Activated CD8-positive, alpha-beta T cell treated with anti-CD3 and anti-CD28 coated beads, Interleukin-2, amount 10 ng/mL, durations not matched to agents 7 days and 5 days (primary cell): ENCODE results near the gene NLGN4Y. TPM values are rescaled to one million over a fixed set of nuclear protein-coding genes. Genes with fewer than 3 reads are reported as not detected.

Experiments used
- ATAC-seq: fragments of 150-1000 bp; cut with Tn5 transposase; one replicate; pipeline ENCODE4 v1.10.0; 2021; ENCODE audit warnings: moderate library complexity
- CTCF ChIA-PET: fragments of 350-600 bp; sonication (Branson Sonifier 250); formaldehyde crosslinking; loops from one replicate; lab custom pipeline; 2021; ENCODE audit warnings: antibody characterized with exemption; lab: Charles Lee
- POLR2A ChIA-PET: fragments of 350-600 bp; sonication (Branson Sonifier 250); formaldehyde crosslinking; loops from one replicate; lab custom pipeline; 2021; ENCODE audit warnings: antibody characterized with exemption; lab: Charles Lee
- DNase-seq: peaks from one replicate; pipeline ENCODE4 v3.0.0-alpha.2; 2020
- H3K27ac Mint-ChIP-seq: one replicate; pipeline ENCODE4 v1.8.0; 2021; ENCODE audit warnings: mild to moderate bottlenecking, mixed read lengths
- H3K27me3 Mint-ChIP-seq: one replicate; pipeline ENCODE4 v1.8.0; 2021; ENCODE audit warnings: low read depth, mixed read lengths
- H3K36me3 Mint-ChIP-seq: one replicate; pipeline ENCODE4 v1.8.0; 2021; ENCODE audit warnings: low read depth, mixed read lengths
- H3K4me1 Mint-ChIP-seq: one replicate; pipeline ENCODE4 v1.8.0; 2021; ENCODE audit warnings: low read depth, mixed read lengths
- H3K4me3 Mint-ChIP-seq: one replicate; pipeline ENCODE4 v1.8.0; 2021; ENCODE audit warnings: mild to moderate bottlenecking, mixed read lengths
- H3K9me3 Mint-ChIP-seq: one replicate; pipeline ENCODE4 v1.8.0; 2022; ENCODE audit warnings: mixed read lengths; ENCODE audit not compliant: insufficient read depth
- total RNA-seq, 2 experiments: library from RNA; stranded (reverse); gene quantifications; one replicate each; pipeline ENCODE4 v1.2.3, GENCODE V29; 2021

Gene NLGN4Y
- total RNA-seq, 2 experiments from 2014 or later, result 0.05 TPM; not detected in 1

DNA sequence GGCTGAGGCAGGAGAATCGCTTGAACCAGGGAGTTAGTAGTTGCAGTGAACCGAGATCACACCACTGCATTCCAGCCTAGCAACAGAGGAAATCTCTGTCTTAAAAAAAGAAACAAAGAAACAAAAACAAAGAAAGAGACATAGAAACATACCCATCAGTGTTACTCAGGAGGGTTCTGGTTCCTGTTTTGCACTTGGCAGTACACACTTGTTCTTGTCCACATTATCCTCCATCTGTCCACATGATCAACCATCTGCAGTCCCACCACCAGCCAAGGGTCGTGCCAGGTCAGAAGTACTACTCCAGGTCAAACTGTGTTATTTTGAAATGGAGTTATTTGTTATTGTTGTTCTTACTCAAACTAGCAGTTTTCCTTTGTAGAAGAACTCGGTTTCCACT lies 62.4 kb downstream of the NLGN4Y start:
- Mint-ChIP-seq H3K9me3 (no peaks in the 10 kb centered on the region), H3K27me3 (no peaks in the 10 kb centered on the region), H3K4me3 (no peak overlapping the region), H3K27ac (no peak overlapping the region), H3K36me3 (no peaks in the 10 kb centered on the region), H3K4me1 (no peaks in the 10 kb centered on the region)
- DNase-seq (no peak), ATAC-seq (no peak)
- ChIA-PET CTCF (no interaction called here), POLR2A (no interaction called here)

DNA sequence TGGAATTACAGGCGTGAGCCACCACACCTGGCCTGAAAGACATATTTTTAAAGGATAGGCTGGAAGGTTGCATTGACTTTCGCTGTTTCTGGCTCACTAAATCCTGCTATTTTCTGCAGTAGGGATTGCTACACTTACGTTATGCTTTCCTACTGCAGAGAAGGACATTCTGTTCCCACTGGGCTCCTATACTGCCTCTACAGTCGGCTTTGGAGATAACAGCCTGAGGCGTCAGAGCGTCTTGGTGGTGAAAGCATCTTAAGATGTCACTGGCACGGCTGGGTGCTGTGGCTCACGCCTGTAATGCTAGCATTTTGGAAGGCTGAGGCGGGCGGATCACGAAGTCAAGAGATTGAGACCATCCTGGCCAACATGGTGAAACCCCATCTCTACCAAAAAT lies 77.0 kb downstream of the NLGN4Y start:
- no peaks in the 10 kb centered on the region for H3K27me3 Mint-ChIP-seq
- H3K4me3 Mint-ChIP-seq, result no peak overlapping the region
- no peak overlapping the region for H3K27ac Mint-ChIP-seq
- ATAC-seq, result no peak
- no peak for DNase-seq
- CTCF ChIA-PET, result no interaction called here
- H3K9me3 Mint-ChIP-seq, result peaks cover 3% of the 10 kb centered on the region
- H3K36me3 Mint-ChIP-seq, result no peaks in the 10 kb centered on the region
- POLR2A ChIA-PET, result no interaction called here
- no peaks in the 10 kb centered on the region for H3K4me1 Mint-ChIP-seq

DNA sequence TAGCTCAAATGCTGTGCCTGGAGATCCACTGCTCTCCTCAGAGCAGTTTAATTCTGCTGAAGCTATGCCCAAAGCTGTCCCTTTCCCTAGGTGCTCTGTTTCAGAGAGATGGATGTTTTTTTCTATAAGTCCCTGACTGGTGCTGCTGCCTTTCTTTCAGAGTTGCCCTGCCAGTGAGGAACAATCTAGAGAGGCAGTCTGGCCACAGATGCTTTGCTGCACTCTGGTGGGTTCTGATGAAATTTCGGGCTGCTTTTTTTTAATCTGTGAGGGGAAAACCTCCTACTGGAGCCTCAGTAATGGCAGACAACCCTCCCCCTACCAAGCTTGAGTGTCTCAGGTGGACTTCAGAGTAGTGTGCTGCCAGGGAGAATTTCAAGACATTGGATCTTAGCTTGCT lies 93.3 kb downstream of the NLGN4Y start:
- Mint-ChIP-seq H3K9me3 (no peaks in the 10 kb centered on the region), H3K27ac (no peak overlapping the region)
- POLR2A ChIA-PET, result no interaction called here

DNA sequence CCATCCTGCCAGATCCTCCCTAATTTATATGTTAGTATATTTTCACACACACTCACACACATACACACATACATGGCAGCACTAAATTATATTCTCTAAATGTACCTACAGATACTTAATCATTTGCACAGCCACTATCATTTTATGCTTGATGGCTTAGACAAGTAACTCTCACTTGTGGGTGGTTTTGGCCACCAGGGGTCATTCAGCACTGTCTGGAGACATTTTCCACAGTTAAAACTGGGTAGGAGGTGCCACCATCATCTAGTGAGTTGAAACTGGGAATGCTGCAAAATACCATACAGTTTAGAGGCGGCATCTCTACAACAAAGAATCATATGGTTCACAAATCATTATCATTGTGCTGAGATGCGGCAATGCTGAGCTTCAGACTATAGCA lies 94.2 kb downstream of the NLGN4Y start:
- H3K4me3 Mint-ChIP-seq, result no peak overlapping the region
- no peaks in the 10 kb centered on the region for H3K4me1 Mint-ChIP-seq
- no peak overlapping the region for H3K27ac Mint-ChIP-seq
- CTCF ChIA-PET, result no interaction called here
- POLR2A ChIA-PET, result no interaction called here
- no peaks in the 10 kb centered on the region for H3K9me3 Mint-ChIP-seq
- DNase-seq, result no peak
- no peak for ATAC-seq
- no peaks in the 10 kb centered on the region for H3K27me3 Mint-ChIP-seq
- H3K36me3 Mint-ChIP-seq, result no peaks in the 10 kb centered on the region

More for the DNA sequence above, 93.3 kb downstream of the NLGN4Y start:
- Mint-ChIP-seq H3K27me3 (no peaks in the 10 kb centered on the region), H3K4me3 (no peak overlapping the region), H3K4me1 (no peaks in the 10 kb centered on the region), H3K36me3 (no peaks in the 10 kb centered on the region)
- DNase-seq (no peak), ATAC-seq (no peak)
- CTCF ChIA-PET, result no interaction called here

DNA sequence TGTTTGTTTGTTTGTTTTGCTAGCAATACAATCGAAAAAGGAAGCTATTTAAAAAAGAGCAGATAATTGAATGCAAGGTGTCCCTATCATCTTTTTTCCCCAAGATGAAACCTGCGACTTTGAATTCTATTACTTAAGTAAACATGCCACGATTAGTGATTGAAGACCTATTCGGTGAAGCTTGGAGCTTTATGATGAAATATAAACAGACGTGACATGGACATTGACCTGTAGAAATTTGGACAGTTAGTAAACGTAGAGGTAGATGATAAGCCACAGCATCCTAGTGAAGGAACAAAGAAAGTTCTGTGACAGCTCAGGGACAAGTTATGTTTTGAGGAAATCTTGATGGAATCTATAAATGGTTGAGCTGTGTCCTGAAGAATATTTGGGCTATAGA lies 103.9 kb downstream of the NLGN4Y start:
- Mint-ChIP-seq H3K4me1 (no peaks in the 10 kb centered on the region), H3K36me3 (no peaks in the 10 kb centered on the region), H3K4me3 (no peak overlapping the region), H3K27me3 (no peaks in the 10 kb centered on the region), H3K27ac (no peak overlapping the region), H3K9me3 (no peaks in the 10 kb centered on the region)
- POLR2A ChIA-PET, result no interaction called here
- DNase-seq (no peak), ATAC-seq (no peak)
- CTCF ChIA-PET, result no interaction called here

DNA sequence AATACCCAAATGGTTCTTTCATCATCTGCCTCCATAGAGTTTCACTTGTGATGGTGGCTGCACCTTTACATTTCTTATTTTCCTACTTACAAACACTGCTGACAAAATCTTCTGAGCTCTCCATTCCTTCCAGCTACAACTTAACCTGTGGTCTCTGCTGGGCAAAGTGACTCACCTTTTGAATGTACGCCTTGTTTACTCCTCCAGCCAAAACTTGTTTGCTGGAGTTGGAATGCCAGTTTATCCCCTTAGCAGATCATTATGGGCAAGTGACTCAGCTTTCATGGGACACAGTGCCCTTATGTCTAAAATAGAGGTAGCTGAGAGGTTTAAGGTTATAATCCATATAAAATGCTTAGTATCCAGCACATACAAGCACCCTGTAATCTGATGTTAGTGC lies 107.3 kb downstream of the NLGN4Y start:
- Mint-ChIP-seq H3K9me3 (no peaks in the 10 kb centered on the region), H3K27ac (no peak overlapping the region)
- no peak for DNase-seq

DNA sequence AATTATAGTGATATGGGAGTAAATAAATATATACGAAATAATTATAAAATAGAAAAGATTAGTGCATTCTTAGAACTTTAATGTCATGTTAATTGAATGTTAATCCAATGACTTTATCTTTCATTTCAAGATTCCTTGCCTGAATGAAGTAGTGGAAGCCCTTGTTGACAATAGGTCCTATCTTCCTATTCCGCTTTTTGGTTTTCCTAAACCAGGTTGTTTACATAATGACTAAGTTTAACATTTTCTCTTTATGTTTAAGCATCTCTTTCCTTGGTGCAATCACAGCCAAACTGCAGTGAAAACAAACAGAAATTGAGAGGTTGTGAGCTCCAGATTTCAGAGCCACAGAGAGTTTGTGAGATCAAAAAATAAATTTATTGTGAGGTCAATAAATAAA lies 109.4 kb downstream of the NLGN4Y start:
- DNase-seq (no peak), ATAC-seq (no peak)
- Mint-ChIP-seq H3K4me1 (no peaks in the 10 kb centered on the region), H3K36me3 (no peaks in the 10 kb centered on the region), H3K27me3 (no peaks in the 10 kb centered on the region), H3K9me3 (no peaks in the 10 kb centered on the region), H3K4me3 (no peak overlapping the region), H3K27ac (no peak overlapping the region)
- CTCF ChIA-PET, result no interaction called here
- POLR2A ChIA-PET, result no interaction called here

More for the DNA sequence above, 107.3 kb downstream of the NLGN4Y start:
- no peaks in the 10 kb centered on the region for H3K4me1 Mint-ChIP-seq
- ATAC-seq, result no peak
- no peaks in the 10 kb centered on the region for H3K27me3 Mint-ChIP-seq
- H3K36me3 Mint-ChIP-seq, result no peaks in the 10 kb centered on the region
- no peak overlapping the region for H3K4me3 Mint-ChIP-seq
- CTCF ChIA-PET, result no interaction called here
- POLR2A ChIA-PET, result no interaction called here

DNA sequence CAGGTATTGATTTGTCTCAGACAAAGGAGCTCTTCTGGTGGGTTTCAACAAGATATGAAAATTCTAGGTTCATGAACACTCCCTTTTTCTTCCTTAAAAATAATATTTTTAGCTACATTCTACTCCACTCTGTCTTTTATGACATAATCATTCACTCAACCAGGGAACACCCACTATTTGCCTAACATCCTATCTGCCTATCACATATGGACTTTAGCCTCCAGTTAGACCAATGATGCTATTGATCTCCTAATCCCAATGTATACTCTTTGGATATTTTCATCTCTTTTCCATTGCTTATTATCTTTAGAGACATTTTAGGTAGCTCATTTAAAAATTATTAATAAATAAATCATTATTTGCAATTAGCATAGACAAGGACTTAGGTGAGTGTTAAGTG lies 110.6 kb downstream of the NLGN4Y start:
- POLR2A ChIA-PET, result no interaction called here
- no peak for ATAC-seq

DNA sequence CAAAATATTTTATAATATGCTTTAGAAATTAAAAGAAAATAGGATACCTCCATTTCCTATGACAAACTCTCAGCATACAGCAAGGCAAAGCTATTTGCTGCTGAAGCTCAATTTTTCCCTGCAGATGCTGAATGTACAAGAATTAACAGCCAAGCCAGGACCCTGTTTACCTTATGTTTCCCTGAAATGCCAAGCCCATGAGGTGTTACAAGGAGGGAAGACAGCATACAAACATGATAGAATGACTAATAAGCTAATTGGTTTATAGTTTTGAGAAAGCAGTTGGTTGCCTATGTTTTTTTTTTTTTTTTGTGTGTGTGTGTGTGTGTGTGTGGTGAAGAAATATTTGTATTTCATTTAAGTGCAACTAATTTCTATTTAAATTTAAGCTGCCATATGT lies 113.2 kb downstream of the NLGN4Y start:
- DNase-seq (no peak), ATAC-seq (no peak)
- Mint-ChIP-seq H3K4me1 (no peaks in the 10 kb centered on the region), H3K36me3 (no peaks in the 10 kb centered on the region), H3K27ac (no peak overlapping the region), H3K27me3 (no peaks in the 10 kb centered on the region), H3K4me3 (no peak overlapping the region), H3K9me3 (no peaks in the 10 kb centered on the region)
- ChIA-PET POLR2A (no interaction called here), CTCF (no interaction called here)

More for the DNA sequence above, 110.6 kb downstream of the NLGN4Y start:
- H3K4me1 Mint-ChIP-seq, result no peaks in the 10 kb centered on the region
- no peak for DNase-seq
- no peaks in the 10 kb centered on the region for H3K27me3 Mint-ChIP-seq
- CTCF ChIA-PET, result no interaction called here
- H3K36me3 Mint-ChIP-seq, result no peaks in the 10 kb centered on the region
- no peaks in the 10 kb centered on the region for H3K9me3 Mint-ChIP-seq
- H3K27ac Mint-ChIP-seq, result no peak overlapping the region
- H3K4me3 Mint-ChIP-seq, result no peak overlapping the region

DNA sequence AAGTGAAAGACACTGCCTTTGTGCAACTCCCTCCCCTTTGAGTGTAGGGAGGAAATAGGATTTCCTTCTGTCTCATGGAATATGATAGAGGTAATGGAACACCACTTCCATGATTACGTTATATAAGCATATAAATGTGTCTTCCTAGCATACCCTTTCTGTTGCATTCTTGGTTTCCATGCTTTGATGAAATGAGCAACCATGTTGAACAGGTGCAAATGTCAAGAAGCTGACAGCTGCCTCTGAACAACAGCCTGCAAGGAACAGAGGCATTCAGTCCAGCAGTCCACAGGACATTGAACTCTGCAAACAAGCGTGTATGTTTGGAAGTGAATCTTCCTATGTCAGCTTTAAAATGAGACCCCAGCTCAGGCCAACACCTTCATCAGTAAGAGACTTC lies 117.5 kb downstream of the NLGN4Y start:
- ATAC-seq (no peak), DNase-seq (no peak)
- ChIA-PET POLR2A (no interaction called here), CTCF (no interaction called here)
- H3K36me3 Mint-ChIP-seq, result no peaks in the 10 kb centered on the region
- no peaks in the 10 kb centered on the region for H3K4me1 Mint-ChIP-seq
- H3K9me3 Mint-ChIP-seq, result no peaks in the 10 kb centered on the region
- H3K27me3 Mint-ChIP-seq, result no peaks in the 10 kb centered on the region
- H3K27ac Mint-ChIP-seq, result no peak overlapping the region
- H3K4me3 Mint-ChIP-seq, result no peak overlapping the region

DNA sequence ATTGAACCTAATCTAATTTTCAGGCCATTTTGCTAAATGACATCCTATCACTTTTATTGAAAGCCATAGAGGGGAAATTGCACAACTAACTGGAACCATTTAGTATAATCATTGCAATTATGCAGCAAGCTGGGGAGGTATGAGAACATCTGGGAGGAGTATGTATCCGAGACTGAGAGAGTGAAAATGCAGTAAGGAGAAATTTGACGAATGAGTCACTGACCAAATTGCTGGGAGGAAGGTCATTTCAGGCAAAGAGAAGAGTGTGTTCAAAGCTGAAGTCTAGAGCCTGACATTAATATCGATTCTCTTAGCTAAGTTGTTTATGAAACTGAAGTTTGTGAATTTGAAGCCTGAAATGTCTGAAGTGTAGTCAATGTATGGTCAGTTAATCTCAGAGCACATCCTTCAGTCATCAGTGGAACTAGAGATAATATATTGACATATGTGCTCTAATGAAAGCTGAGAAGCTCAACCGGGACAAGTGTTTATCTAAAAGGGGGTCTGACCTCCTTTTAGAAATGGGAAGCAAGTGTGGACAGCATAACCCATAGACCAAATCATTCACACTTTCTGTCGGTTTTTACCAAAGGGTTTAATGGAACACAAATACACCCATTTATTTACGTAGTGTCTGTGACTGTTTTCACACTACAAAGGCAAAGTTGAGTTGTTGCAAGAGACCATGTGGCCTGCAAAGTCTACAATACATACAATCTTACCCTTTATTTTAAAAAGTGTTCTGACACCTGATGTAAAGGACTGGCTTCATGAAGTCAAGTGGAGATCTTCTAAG lies 120.0 kb downstream of the NLGN4Y start:
- Mint-ChIP-seq H3K27me3 (no peaks in the 10 kb centered on the region), H3K4me1 (no peaks in the 10 kb centered on the region), H3K36me3 (no peaks in the 10 kb centered on the region), H3K9me3 (no peaks in the 10 kb centered on the region), H3K4me3 (no peak overlapping the region), H3K27ac (no peak overlapping the region)
- ATAC-seq, result no peak
- ChIA-PET CTCF (no interaction called here), POLR2A (no interaction called here)
- DNase-seq, result no peak

DNA sequence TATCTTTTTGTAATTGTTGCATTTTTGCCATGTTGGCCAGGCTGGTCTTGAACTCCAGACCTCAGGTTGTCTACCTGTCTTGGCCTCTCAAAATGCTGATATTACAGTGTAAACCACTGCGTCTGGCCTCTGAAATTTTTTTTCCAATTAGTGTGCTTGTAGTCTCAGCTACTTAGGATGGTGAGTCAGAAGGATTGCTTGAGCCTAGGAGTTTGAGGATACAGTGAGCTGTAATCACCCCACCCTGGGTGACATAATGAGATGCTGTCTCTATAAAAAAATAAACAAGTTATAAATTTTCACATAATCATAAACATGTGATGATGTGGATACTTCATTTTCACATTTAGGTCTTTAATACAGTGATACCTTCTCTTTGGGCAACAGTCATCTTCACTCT lies 154.9 kb downstream of the NLGN4Y start:
- no peaks in the 10 kb centered on the region for H3K27me3 Mint-ChIP-seq
- no peak overlapping the region for H3K4me3 Mint-ChIP-seq
- no peaks in the 10 kb centered on the region for H3K36me3 Mint-ChIP-seq
- peaks cover 4% of the 10 kb centered on the region for H3K9me3 Mint-ChIP-seq
- H3K27ac Mint-ChIP-seq, result no peak overlapping the region
- no peak for ATAC-seq
- H3K4me1 Mint-ChIP-seq, result no peaks in the 10 kb centered on the region
- DNase-seq, result no peak
- POLR2A ChIA-PET, result no interaction called here
- CTCF ChIA-PET, result no interaction called here

DNA sequence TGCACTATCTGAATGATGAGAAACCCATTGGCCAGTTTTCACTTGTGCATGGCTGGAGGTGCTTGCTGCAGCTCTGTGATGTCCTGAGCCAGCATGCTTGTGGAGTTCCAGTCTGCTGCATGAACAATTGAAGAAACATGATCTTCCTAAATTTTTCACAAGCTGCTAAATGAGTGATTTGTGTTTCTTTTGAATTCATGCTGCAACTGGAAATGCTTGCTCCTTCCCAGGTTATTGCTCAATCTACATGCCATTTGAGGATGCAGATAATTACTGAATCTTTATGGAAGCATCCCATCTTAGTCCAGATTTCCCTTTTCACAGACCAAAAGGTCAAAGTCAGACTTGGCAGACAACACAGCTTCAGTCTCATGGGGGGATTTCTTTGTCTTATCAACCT lies 170.2 kb downstream of the NLGN4Y start:
- Mint-ChIP-seq H3K4me1 (no peaks in the 10 kb centered on the region), H3K36me3 (no peaks in the 10 kb centered on the region), H3K27me3 (no peaks in the 10 kb centered on the region), H3K9me3 (no peaks in the 10 kb centered on the region), H3K27ac (no peak overlapping the region), H3K4me3 (no peak overlapping the region)
- POLR2A ChIA-PET, result no interaction called here
- DNase-seq, result no peak
- no peak for ATAC-seq
- CTCF ChIA-PET, result no interaction called here
